Right hindlimb (tissue), 1 donor: ENCODE measurements around the gene ARHGEF40.

Experiments used
- DNase-seq: peaks from one replicate; pipeline ENCODE4 v3.0.0-alpha.2; 2018

Gene ARHGEF40

GRCh38 chr14:21060614-21061346 is 9.3 kb upstream of the ARHGEF40 start:
- no peak for DNase-seq

DNA sequence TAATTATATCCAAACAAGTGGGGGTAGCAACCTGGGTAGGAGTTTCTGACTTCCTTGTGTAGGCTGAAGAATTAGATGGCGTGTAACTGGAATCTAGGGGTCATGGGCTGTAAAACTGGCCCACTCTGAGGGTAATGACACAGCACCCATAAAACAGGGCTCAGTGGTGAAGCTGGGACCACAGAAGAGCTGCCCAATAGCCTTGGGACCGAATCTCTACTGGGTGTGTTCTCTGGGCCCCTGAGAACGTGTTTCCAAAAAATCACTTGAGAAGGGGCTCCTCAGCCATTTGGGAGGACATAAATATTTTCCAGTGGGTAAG is 8.8 kb upstream of the ARHGEF40 start:
- no peak for DNase-seq

DNA sequence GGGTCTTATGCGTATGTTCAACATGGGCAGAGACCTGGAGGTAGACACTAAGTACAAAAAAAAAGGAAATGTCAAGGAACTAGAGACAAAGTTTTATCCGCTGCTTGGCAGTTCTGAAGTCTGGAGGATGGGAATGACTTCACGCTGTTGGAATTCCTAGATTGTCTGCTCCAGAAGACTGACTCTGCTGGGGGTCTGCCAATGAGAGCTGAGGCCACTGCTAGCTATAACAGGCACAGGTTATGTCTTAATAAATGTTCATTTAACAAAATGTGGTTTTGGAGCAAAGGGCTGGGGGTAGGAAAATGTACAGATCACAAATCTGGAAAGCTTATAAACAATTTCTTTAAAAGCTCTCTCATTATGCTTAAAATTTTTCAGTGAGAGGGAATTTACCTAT is 6.6 kb upstream of the ARHGEF40 start:
- DNase-seq = no peak

- no peak for DNase-seq
Observed at GRCh38 chr14:21066882-21067502, 3.1 kb upstream of the ARHGEF40 start.

GRCh38 chr14:21068521-21069387 is 1.4 kb upstream of the ARHGEF40 start:
- DNase-seq = peak; percentile 81

DNA sequence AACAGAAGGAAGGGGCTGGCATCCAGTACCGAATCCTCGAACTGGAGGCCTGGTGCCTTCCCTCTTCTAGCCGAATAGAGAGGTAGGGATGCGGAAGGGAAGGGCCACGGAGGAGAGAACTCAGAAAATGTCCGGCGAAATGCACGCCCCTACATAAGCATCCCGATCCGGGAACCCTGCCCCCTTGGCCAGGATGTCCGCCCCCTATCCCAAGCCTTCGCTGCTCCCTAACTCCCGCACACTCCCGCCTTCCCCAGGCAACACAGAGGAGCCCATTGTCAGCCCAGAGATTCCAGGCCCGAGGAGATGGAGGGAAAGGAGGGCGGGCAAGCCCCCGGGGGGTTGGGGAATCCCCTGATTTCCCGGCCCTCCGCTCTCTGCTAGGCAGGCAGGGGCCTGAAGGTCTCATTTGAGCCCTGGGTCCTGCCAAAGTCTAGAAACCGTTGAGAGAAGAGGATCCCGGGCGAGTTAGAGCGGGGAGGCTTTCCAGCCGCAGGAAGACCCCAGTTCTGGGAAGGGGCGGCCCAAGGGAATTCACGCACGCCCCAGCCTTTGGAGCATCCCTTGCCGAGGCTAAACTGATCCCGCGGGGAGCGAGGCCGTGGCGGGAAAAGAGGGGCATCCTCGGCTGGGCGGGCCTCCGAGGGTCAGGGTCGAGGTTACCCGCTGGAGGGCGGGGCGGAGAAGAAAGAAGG is 569 bp upstream of the ARHGEF40 start:
- peak; percentile 89 for DNase-seq

DNA sequence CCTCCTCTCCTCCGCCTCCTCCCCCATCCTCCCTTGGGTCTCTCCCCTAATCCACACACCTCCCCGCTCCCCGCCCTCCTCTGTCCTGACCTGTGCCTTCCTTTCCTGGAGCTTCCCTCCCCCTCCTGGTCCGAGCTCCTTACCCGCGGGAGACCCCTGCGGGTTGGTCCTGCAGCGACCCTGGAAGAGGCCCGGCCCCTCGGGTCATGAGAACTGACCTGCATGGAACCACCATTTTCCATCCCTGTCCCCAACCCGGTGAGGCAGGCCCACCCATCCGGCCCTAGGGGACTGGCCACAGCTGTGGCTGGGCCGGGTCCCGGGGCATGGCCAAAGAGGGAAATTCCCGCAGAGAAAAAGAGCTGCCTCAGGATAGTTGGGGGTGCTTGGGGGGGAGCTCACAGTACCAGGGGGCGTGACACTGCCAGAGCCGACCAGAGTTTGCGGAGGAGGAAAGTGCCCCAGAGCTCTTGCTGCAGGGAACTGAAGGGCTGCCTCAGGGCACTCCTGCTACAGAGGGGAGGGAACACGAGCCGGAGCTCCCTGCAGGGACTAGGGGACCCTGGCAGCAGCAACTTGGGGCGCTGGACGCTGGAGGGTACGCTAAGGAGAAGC is 613 bp downstream of the ARHGEF40 start:
- peak; percentile 79 for DNase-seq

- DNase-seq = peak; percentile 97
Observed at GRCh38 chr14:21071225-21072030, 1.3 kb downstream of the ARHGEF40 start.

- peak; percentile 56 for DNase-seq
Observed at GRCh38 chr14:21072031-21072473, 1.9 kb downstream of the ARHGEF40 start.

GRCh38 chr14:21072781-21073339 is 2.8 kb downstream of the ARHGEF40 start:
- DNase-seq = no peak

DNA sequence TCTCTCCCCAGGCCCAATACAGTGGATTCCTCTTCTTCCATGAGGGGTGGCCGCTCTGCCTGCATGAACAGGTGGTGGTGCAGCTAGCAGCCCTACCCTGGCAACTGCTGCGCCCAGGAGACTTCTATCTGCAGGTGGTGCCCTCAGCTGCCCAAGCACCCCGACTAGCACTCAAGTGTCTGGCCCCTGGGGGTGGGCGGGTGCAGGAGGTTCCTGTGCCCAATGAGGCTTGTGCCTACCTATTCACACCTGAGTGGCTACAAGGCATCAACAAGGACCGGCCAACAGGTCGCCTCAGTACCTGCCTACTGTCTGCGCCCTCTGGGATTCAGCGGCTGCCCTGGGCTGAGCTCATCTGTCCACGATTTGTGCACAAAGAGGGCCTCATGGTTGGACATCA is 3.8 kb downstream of the ARHGEF40 start:
- DNase-seq = no peak

- no peak for DNase-seq
Observed at GRCh38 chr14:21074398-21075272, 4.5 kb downstream of the ARHGEF40 start.

DNA sequence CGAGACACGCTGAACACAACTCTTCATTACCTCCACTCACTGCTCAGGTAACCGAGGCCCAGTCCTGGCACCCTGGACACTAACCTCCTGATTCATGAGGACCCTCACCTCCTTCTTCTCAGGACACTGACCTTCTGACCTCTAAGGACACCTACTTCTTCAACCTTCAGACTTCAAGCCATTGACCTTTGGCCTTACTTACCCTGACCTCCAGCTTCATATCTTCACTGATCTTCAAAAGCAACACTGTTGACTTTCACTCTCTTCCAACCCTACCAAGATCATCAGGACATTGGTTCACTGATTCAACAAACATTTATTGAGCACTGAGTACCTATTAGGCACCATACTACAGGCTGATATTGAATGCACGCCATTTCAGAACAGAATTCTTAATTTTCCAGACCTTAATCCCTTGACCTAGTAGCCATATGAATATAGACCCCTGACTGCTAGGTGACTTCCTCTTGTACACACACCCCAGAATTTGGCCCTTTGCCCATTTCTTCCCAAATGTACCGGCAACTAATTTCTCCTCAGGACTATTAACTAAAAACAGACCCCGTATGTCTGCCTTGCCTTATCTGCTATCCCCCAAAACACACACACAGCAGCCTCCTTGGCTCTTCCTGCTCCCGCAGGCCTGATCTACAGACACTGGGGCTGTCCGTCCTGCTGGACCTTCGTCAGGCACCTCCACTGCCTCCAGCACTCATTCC is 5.8 kb downstream of the ARHGEF40 start:
- DNase-seq = no peak

DNA sequence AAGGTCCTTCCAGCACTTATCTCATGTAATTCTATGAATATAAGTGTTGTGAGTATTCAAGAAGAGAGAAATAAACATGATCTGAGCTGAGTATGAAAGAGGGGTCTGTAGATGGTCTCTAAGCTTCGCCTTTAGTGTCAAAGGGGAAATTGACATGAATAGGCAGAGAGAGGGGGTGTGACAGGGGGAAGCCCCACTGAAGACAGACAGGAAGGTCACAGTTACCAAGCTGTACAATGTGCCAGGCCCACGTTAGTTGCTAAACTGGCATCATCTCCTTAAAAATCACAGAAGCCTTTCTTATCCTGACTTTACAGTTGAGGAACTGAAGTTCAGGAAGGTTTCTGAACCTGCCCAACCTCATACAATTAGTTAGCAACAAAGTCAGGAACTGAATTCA is 7.6 kb downstream of the ARHGEF40 start:
- DNase-seq = no peak

- DNase-seq = no peak
Observed at GRCh38 chr14:21078287-21078686, 8.2 kb downstream of the ARHGEF40 start.

DNA sequence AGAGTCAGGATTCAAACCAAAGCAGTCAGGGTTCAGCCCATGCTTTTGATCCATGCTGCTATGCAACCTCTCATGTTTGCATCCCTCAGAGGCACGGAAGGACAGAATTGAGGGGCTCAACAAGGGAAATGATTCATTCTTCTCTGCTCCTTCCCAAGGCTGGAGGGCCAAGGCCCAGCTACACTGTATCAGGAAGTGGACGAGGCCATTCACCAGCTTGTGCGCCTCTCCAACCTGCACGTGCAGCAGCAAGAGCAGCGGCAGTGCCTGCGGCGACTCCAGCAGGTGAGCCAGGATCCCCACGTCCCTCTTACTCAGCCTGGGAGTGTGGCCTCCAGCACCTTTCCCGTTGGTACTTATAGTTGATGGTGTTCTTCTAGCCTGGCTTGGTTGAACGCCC is 8.6 kb downstream of the ARHGEF40 start:
- DNase-seq = no peak

- no peak for DNase-seq
Observed at GRCh38 chr14:21081521-21082142, 11.5 kb downstream of the ARHGEF40 start.

DNA sequence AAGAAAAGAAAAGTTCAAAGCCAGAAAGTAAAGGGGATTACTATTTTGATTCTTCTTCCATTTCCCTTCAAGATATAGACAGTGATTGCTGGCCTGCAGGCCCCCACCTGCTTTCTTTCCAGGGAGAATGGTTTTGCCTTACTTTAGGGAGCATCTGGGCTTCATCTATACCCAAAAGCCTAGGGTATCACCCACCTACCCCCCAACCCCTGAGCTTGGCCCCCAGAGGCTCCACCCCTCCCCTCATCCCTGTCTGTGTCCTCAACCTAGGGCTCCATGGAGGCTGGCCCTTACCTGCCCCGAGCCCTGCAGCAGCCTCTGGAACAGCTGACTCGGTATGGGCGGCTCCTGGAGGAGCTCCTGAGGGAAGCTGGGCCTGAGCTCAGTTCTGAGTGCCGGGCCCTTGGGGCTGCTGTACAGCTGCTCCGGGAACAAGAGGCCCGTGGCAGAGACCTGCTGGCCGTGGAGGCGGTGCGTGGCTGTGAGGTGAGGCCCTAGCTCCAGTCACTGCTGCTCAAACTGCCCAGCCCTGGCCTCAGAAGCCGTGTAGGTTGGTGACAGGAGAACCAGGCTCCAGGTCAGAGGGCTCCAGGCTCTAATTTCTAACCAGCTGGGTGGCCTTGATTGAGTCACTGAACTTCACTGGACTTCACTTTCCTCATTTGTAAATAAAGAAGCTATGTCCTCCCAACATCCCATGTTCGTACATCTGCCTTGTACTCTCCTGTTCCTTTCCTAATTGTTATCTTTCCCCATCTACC is 13.6 kb downstream of the ARHGEF40 start:
- no peak for DNase-seq
